ENCODE measurements around the gene SGMS1.

DNA sequence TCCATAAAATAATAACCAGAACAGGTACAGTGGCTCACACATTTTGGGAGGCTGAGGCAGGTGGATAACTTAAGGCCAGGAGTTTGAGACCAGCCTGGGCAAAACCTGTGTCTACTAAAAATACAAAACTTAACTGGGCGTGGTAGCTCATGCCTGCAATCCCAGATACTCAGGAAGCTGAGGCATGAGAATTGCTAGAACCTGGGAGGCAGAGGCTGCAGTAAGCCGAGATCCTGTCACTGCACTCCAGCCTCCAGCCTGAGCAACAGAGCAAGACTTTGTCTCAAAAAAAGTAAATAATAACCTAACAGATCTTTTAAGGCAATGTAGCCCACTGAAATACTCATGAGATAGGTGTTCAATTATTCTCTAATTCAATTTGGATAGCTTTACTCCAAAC is 265.3 kb downstream of the SGMS1 start:
- TF ChIP-seq, protein P1, sequence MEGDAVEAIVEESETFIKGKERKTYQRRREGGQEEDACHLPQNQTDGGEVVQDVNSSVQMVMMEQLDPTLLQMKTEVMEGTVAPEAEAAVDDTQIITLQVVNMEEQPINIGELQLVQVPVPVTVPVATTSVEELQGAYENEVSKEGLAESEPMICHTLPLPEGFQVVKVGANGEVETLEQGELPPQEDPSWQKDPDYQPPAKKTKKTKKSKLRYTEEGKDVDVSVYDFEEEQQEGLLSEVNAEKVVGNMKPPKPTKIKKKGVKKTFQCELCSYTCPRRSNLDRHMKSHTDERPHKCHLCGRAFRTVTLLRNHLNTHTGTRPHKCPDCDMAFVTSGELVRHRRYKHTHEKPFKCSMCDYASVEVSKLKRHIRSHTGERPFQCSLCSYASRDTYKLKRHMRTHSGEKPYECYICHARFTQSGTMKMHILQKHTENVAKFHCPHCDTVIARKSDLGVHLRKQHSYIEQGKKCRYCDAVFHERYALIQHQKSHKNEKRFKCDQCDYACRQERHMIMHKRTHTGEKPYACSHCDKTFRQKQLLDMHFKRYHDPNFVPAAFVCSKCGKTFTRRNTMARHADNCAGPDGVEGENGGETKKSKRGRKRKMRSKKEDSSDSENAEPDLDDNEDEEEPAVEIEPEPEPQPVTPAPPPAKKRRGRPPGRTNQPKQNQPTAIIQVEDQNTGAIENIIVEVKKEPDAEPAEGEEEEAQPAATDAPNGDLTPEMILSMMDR (IDR thresholded peaks at IDR 0.05): no peak
- no peak for TF ChIP-seq EZH2 (IDR thresholded peaks at IDR 0.05; ENCODE audit: borderline replicate concordance, insufficient read depth, low read depth, low read length, poor library complexity, severe bottlenecking)
